ENCODE data around the gene SPOCK1. TPM values are rescaled to one million over a fixed set of nuclear protein-coding genes. Genes with fewer than 3 reads are reported as not detected.
"Not testable (repeated sequence)": the region's sequence is repeated elsewhere in the genome, so short reads cannot be mapped to it uniquely, and the experiment has no call there.

SPOCK1 gene
- polyA plus RNA-seq, 4 donors = 5.9 to 39.6 (median 14.2) TPM

- no peak for DNase-seq (ENCODE audit: low read depth in 4 of 4, low spot score in 3 of 4)
Observed at GRCh38 chr5:137248527-137248926, 250.6 kb downstream of the SPOCK1 start.

- DNase-seq (ENCODE audit: low read depth in 4 of 4, low spot score in 3 of 4) = no peak
Observed at GRCh38 chr5:137245438-137245837, 253.7 kb downstream of the SPOCK1 start.

GRCh38 chr5:137240285-137240684 lies 258.8 kb downstream of the SPOCK1 start:
- DNase-seq (ENCODE audit: low read depth in 4 of 4, low spot score in 3 of 4) = no peak

GRCh38 chr5:137236849-137237507 lies 262.1 kb downstream of the SPOCK1 start:
- DNase-seq (ENCODE audit: low read depth in 4 of 4, low spot score in 3 of 4) = no peak

- no peak for DNase-seq (ENCODE audit: low read depth in 4 of 4, low spot score in 3 of 4)
Observed at GRCh38 chr5:137236252-137236651, 262.9 kb downstream of the SPOCK1 start.

- DNase-seq (ENCODE audit: low read depth in 4 of 4, low spot score in 3 of 4) = no peak
Observed at GRCh38 chr5:137234973-137235943, 263.9 kb downstream of the SPOCK1 start.

GRCh38 chr5:137233726-137234125 lies 265.4 kb downstream of the SPOCK1 start:
- no peak for DNase-seq (ENCODE audit: low read depth in 4 of 4, low spot score in 3 of 4)

- DNase-seq (ENCODE audit: low read depth in 4 of 4, low spot score in 3 of 4) = not testable (repeated sequence)
Observed at GRCh38 chr5:137233304-137233703, 265.8 kb downstream of the SPOCK1 start.

GRCh38 chr5:137231540-137231939 lies 267.6 kb downstream of the SPOCK1 start:
- no peak for DNase-seq (ENCODE audit: low read depth in 4 of 4, low spot score in 3 of 4)

- no peak for DNase-seq (ENCODE audit: low read depth in 4 of 4, low spot score in 3 of 4)
Observed at GRCh38 chr5:137228816-137229215, 270.3 kb downstream of the SPOCK1 start.

- DNase-seq (ENCODE audit: low read depth in 4 of 4, low spot score in 3 of 4) = no peak
Observed at GRCh38 chr5:137226081-137226480, 273.0 kb downstream of the SPOCK1 start.

GRCh38 chr5:137223324-137224295 lies 275.5 kb downstream of the SPOCK1 start:
- no peak for DNase-seq (ENCODE audit: low read depth in 4 of 4, low spot score in 3 of 4)

GRCh38 chr5:137221943-137222342 lies 277.2 kb downstream of the SPOCK1 start:
- no peak for DNase-seq (ENCODE audit: low read depth in 4 of 4, low spot score in 3 of 4)

GRCh38 chr5:137220523-137220927 lies 278.6 kb downstream of the SPOCK1 start:
- DNase-seq (ENCODE audit: low read depth in 4 of 4, low spot score in 3 of 4) = no peak

- no peak for DNase-seq (ENCODE audit: low read depth in 4 of 4, low spot score in 3 of 4)
Observed at GRCh38 chr5:137218896-137219295, 280.2 kb downstream of the SPOCK1 start.

- DNase-seq (ENCODE audit: low read depth in 4 of 4, low spot score in 3 of 4) = no peak
Observed at GRCh38 chr5:137218471-137218870, 280.7 kb downstream of the SPOCK1 start.

GRCh38 chr5:137217599-137218200 lies 281.4 kb downstream of the SPOCK1 start:
- no peak for DNase-seq (ENCODE audit: low read depth in 4 of 4, low spot score in 3 of 4)

- no peak for DNase-seq (ENCODE audit: low read depth in 4 of 4, low spot score in 3 of 4)
Observed at GRCh38 chr5:137216976-137217598, 282.0 kb downstream of the SPOCK1 start.

- no peak for DNase-seq (ENCODE audit: low read depth in 4 of 4, low spot score in 3 of 4)
Observed at GRCh38 chr5:137215780-137216179, 283.3 kb downstream of the SPOCK1 start.

- no peak for DNase-seq (ENCODE audit: low read depth in 4 of 4, low spot score in 3 of 4)
Observed at GRCh38 chr5:137215261-137215660, 283.9 kb downstream of the SPOCK1 start.

Data from left renal pelvis (tissue), 4 donors.